Memory B cell (primary cell): ENCODE measurements around the gene CNFN.
"Not testable (repeated sequence)": the region's sequence is repeated elsewhere in the genome, so short reads cannot be mapped to it uniquely, and the experiment has no call there.

Experiments used
- ATAC-seq: fragments of 150-1000 bp; cut with Tn5 transposase; 2 replicates; pipeline ENCODE4 v1.10.0; 2021; ENCODE audit warnings: low read depth, mild to moderate bottlenecking, moderate library complexity
- DNase-seq, 2 donors: peaks; one replicate each; pipeline ENCODE4 v3.0.0; 2022; ENCODE audit warnings: low spot score in 2 of 2
- H3K27ac Mint-ChIP-seq: one replicate; pipeline ENCODE4 v1.8.0; 2022; ENCODE audit warnings: mild to moderate bottlenecking, moderate library complexity, mixed read lengths
- H3K27me3 Mint-ChIP-seq: one replicate; pipeline ENCODE4 v1.8.0; 2022; ENCODE audit warnings: mixed read lengths
- H3K36me3 Mint-ChIP-seq: one replicate; pipeline ENCODE4 v1.8.0; 2022; ENCODE audit warnings: mild to moderate bottlenecking, mixed read lengths
- H3K4me1 Mint-ChIP-seq: one replicate; pipeline ENCODE4 v1.8.0; 2022; ENCODE audit warnings: mixed read lengths
- H3K4me3 Mint-ChIP-seq: one replicate; pipeline ENCODE4 v1.8.0; 2022; ENCODE audit warnings: mild to moderate bottlenecking, moderate library complexity, mixed read lengths
- H3K9me3 Mint-ChIP-seq: one replicate; pipeline ENCODE4 v1.8.0; 2022; ENCODE audit warnings: mixed read lengths

CNFN gene

GRCh38 chr19:42343344-42344110 is 46.6 kb downstream of the CNFN start:
- DNase-seq (no peak), ATAC-seq (no peak)
- Mint-ChIP-seq H3K9me3 (no peaks in the 10 kb centered on the region), H3K36me3 (peaks cover 14% of the 10 kb centered on the region), H3K27ac (no peak overlapping the region), H3K27me3 (no peaks in the 10 kb centered on the region), H3K4me3 (no peak overlapping the region), H3K4me1 (peaks cover 3% of the 10 kb centered on the region)

DNA sequence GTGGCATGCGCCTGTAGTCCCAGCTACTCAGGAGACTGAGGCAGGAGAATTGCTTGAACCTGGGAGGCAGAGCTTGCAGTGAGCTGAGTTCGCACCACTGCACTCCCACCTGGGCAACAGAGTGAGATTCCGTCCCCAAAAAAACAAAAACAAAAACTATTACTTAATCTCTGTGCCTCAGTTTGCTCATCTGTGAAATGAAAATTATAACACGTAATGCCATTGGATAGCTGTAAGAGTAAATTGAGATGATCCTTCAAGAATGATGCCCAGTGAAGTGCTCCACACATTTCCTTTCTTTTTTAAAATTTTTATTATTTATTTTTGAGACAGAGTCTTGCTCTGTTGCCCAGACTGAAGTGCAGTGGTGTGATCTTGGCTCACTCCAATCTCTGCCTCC is 50.2 kb downstream of the CNFN start:
- not testable (repeated sequence) for H3K36me3 Mint-ChIP-seq, H3K9me3 Mint-ChIP-seq, H3K4me3 Mint-ChIP-seq, H3K27me3 Mint-ChIP-seq, ATAC-seq, H3K4me1 Mint-ChIP-seq, H3K27ac Mint-ChIP-seq, DNase-seq

GRCh38 chr19:42339126-42339860 is 50.8 kb downstream of the CNFN start:
- H3K27ac Mint-ChIP-seq, H3K36me3 Mint-ChIP-seq, H3K9me3 Mint-ChIP-seq, ATAC-seq, H3K4me1 Mint-ChIP-seq, H3K27me3 Mint-ChIP-seq, DNase-seq, H3K4me3 Mint-ChIP-seq: not testable (repeated sequence)
